ENCODE measurements around the gene SLC7A7.
"Not testable (repeated sequence)": the region's sequence is repeated elsewhere in the genome, so short reads cannot be mapped to it uniquely, and the experiment has no call there.

SLC7A7 gene

GRCh38 chr14:22797017-22797917 is 18.0 kb downstream of the SLC7A7 start:
- H3K9me3 ChIP-seq (ENCODE audit: control insufficient read depth, low read length), result no peaks in the 10 kb centered on the region
- H3K4me3 ChIP-seq (ENCODE audit: low read depth, low read length), result no peak overlapping the region
- H3K4me1 ChIP-seq, result peaks cover 19% of the 10 kb centered on the region
- H3K79me2 ChIP-seq, result peaks cover 18% of the 10 kb centered on the region
- H3K9ac ChIP-seq, result no peak overlapping the region
- H3K27ac ChIP-seq, result no peak overlapping the region
- H3K36me3 ChIP-seq (ENCODE audit: control insufficient read depth, insufficient read depth, low read length), result no peaks in the 10 kb centered on the region
- no peak overlapping the region for H3K4me2 ChIP-seq (ENCODE audit: low read length)
- no peak overlapping the region for H2AFZ ChIP-seq
- H3K27me3 ChIP-seq (ENCODE audit: control insufficient read depth, insufficient read depth, low read length), result no peaks in the 10 kb centered on the region
- no peak for TF ChIP-seq CTCF (IDR thresholded peaks at IDR 0.05)

- Histone ChIP-seq H3K4me3 (ENCODE audit: low read depth, low read length) (no peak overlapping the region), H3K4me2 (ENCODE audit: low read length) (no peak overlapping the region), H3K27ac (no peak overlapping the region), H3K4me1 (peaks cover 11% of the 10 kb centered on the region), H3K9me3 (ENCODE audit: control insufficient read depth, low read length) (no peaks in the 10 kb centered on the region), H3K79me2 (peaks cover 15% of the 10 kb centered on the region), H3K9ac (no peak overlapping the region), H3K27me3 (ENCODE audit: control insufficient read depth, insufficient read depth, low read length) (no peaks in the 10 kb centered on the region), H3K36me3 (ENCODE audit: control insufficient read depth, insufficient read depth, low read length) (no peaks in the 10 kb centered on the region), H2AFZ (no peak overlapping the region)
- TF ChIP-seq CTCF (IDR thresholded peaks at IDR 0.05), result no peak
These were observed 19.0 kb downstream of the SLC7A7 start for GRCh38 chr14:22796087-22796707.

- H3K4me2 ChIP-seq (ENCODE audit: low read length), result no peak overlapping the region
- H3K79me2 ChIP-seq, result peaks cover 12% of the 10 kb centered on the region
- no peaks in the 10 kb centered on the region for H3K9me3 ChIP-seq (ENCODE audit: control insufficient read depth, low read length)
- H3K27ac ChIP-seq, result no peak overlapping the region
- no peak for TF ChIP-seq CTCF (IDR thresholded peaks at IDR 0.05)
- no peak overlapping the region for H2AFZ ChIP-seq
- H3K4me1 ChIP-seq, result peaks cover 10% of the 10 kb centered on the region
- no peaks in the 10 kb centered on the region for H3K36me3 ChIP-seq (ENCODE audit: control insufficient read depth, insufficient read depth, low read length)
- no peak overlapping the region for H3K9ac ChIP-seq
- no peak overlapping the region for H3K4me3 ChIP-seq (ENCODE audit: low read depth, low read length)
- no peaks in the 10 kb centered on the region for H3K27me3 ChIP-seq (ENCODE audit: control insufficient read depth, insufficient read depth, low read length)
These were observed 20.7 kb downstream of the SLC7A7 start for GRCh38 chr14:22794551-22794951.

GRCh38 chr14:22793976-22794375 is 21.3 kb downstream of the SLC7A7 start:
- Histone ChIP-seq H3K9ac (no peak overlapping the region), H3K79me2 (peaks cover 15% of the 10 kb centered on the region), H3K4me1 (peaks cover 10% of the 10 kb centered on the region), H3K9me3 (ENCODE audit: control insufficient read depth, low read length) (no peaks in the 10 kb centered on the region), H3K4me3 (ENCODE audit: low read depth, low read length) (no peak overlapping the region), H2AFZ (no peak overlapping the region), H3K4me2 (ENCODE audit: low read length) (no peak overlapping the region), H3K27me3 (ENCODE audit: control insufficient read depth, insufficient read depth, low read length) (no peaks in the 10 kb centered on the region), H3K36me3 (ENCODE audit: control insufficient read depth, insufficient read depth, low read length) (no peaks in the 10 kb centered on the region), H3K27ac (no peak overlapping the region)
- no peak for TF ChIP-seq CTCF (IDR thresholded peaks at IDR 0.05)

GRCh38 chr14:22793550-22793949 is 21.7 kb downstream of the SLC7A7 start:
- not testable (repeated sequence) for H3K4me3 ChIP-seq (ENCODE audit: low read depth, low read length); H3K4me2 ChIP-seq (ENCODE audit: low read length); H2AFZ ChIP-seq; H3K9me3 ChIP-seq (ENCODE audit: control insufficient read depth, low read length); H3K9ac ChIP-seq; H3K27ac ChIP-seq; H3K27me3 ChIP-seq (ENCODE audit: control insufficient read depth, insufficient read depth, low read length); H3K36me3 ChIP-seq (ENCODE audit: control insufficient read depth, insufficient read depth, low read length)
- Histone ChIP-seq H3K79me2 (peaks cover 16% of the 10 kb centered on the region), H3K4me1 (peaks cover 10% of the 10 kb centered on the region)

Data from parathyroid adenoma (tissue), 2 donors.